ENCODE results near the gene USO1.

The USO1 gene

DNA sequence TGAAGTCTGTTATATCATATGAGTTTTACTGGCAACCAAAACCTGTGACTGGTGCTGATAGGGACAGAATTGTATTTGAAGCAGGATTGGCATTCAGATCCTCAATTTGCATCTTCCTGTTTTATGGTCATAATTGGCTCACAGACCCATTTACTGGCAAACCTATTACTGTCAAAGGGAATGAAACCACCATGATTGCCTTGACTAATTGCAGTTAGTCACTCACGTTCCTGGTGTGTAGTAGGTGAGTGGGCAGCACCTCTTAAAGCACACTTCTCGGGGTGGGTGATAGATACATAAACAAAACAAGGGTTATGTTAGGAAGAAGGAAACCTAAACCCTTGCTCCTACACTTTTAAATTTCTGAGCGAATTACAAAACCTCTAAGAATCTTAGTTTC is 96.8 kb downstream of the USO1 start:
- DNase-seq (ENCODE audit: low read depth, low spot score): no peak
- CTCF ChIA-PET: interaction anchor here (1.1 kb wide), 1 partner anchor 27 kb away, joined by 5 read pairs; no protein-coding TSS in a partner anchor
- TF ChIP-seq, protein P1, sequence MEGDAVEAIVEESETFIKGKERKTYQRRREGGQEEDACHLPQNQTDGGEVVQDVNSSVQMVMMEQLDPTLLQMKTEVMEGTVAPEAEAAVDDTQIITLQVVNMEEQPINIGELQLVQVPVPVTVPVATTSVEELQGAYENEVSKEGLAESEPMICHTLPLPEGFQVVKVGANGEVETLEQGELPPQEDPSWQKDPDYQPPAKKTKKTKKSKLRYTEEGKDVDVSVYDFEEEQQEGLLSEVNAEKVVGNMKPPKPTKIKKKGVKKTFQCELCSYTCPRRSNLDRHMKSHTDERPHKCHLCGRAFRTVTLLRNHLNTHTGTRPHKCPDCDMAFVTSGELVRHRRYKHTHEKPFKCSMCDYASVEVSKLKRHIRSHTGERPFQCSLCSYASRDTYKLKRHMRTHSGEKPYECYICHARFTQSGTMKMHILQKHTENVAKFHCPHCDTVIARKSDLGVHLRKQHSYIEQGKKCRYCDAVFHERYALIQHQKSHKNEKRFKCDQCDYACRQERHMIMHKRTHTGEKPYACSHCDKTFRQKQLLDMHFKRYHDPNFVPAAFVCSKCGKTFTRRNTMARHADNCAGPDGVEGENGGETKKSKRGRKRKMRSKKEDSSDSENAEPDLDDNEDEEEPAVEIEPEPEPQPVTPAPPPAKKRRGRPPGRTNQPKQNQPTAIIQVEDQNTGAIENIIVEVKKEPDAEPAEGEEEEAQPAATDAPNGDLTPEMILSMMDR (IDR thresholded peaks at IDR 0.05; ENCODE audit: insufficient read depth, low read length, missing control alignments): no peak
- POLR2A ChIA-PET: no interaction called here
- H3K4me3 ChIP-seq (ENCODE audit: low read depth, low read length): no peak overlapping the region

DNA sequence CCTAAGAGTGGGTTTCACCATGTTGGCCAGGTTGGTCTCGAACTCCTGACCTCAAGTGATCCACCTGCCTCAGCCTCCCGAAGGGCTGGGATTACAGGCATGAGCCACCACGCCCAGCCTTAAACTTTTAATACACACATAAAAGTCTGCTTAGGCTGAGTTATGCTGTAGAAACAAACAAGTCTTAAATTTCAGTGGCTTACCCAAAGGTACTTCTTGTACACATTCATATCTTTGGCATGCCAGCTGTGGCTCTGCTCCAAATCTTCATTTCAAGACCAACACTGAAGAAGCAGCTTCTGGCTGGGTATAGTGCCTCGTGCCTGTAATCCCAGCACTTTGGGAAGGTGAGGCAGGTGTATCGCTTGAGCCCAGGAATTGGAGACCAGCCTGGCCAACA is 97.6 kb downstream of the USO1 start:
- H3K4me3 ChIP-seq (ENCODE audit: low read depth, low read length): no peak overlapping the region
- TF ChIP-seq, protein P1 (IDR thresholded peaks at IDR 0.05; ENCODE audit: insufficient read depth, low read length, missing control alignments): no peak
- POLR2A ChIA-PET: no interaction called here
- CTCF ChIA-PET: no interaction called here
- DNase-seq (ENCODE audit: low read depth, low spot score): no peak

DNA sequence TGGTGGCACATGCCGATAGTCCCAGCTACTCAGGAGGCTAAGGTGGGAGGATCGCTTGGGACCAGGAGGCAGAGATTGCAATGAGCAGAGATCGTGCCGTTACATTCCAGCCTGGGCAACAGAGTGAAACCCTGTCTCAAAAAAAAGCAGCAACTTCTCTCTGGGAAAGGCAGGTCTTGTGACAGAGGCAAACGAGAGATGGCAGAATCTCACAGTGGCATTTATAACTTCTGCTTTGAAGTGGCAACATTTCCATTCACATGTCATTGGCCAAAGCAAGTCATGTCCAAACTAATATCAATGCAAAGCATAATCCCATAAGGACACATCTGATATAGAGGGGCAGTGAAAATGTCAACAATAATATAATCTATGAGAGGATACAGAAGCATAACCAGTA is 98.0 kb downstream of the USO1 start:
- no peak for DNase-seq (ENCODE audit: low read depth, low spot score)
- POLR2A ChIA-PET: no interaction called here
- TF ChIP-seq, protein P1 (IDR thresholded peaks at IDR 0.05; ENCODE audit: insufficient read depth, low read length, missing control alignments): no peak
- H3K4me3 ChIP-seq (ENCODE audit: low read depth, low read length): no peak overlapping the region
- CTCF ChIA-PET: interaction anchor here (1.3 kb wide), 1 partner anchor 17 kb away, joined by 3 read pairs; no protein-coding TSS in a partner anchor

DNA sequence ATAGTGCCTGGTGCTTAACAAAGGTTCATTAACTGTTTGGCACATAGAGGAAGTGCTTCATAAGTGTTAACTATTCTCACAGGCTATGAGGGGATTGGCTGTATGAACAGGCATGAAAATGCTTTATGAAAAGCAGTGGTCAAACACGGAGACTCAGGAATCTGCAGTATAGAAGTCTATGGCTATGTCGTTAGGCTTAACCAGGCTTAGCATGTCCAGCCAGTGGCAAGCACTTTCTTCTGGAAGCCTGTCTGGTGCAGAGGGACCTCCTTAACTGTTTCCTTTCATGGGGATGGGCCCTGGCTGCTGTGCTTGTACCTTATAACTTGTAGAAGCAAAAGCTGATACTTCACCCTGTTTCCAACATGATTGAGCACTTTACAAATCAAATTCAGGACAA is 99.4 kb downstream of the USO1 start:
- H3K4me3 ChIP-seq (ENCODE audit: low read depth, low read length): no peak overlapping the region
- TF ChIP-seq, protein P1 (IDR thresholded peaks at IDR 0.05; ENCODE audit: insufficient read depth, low read length, missing control alignments): no peak
- ChIA-PET CTCF (interaction anchor here (2.2 kb wide), 1 partner anchor 24 kb away, joined by 8 read pairs; no protein-coding TSS in a partner anchor), POLR2A (no interaction called here)
- no peak for DNase-seq (ENCODE audit: low read depth, low spot score)

DNA sequence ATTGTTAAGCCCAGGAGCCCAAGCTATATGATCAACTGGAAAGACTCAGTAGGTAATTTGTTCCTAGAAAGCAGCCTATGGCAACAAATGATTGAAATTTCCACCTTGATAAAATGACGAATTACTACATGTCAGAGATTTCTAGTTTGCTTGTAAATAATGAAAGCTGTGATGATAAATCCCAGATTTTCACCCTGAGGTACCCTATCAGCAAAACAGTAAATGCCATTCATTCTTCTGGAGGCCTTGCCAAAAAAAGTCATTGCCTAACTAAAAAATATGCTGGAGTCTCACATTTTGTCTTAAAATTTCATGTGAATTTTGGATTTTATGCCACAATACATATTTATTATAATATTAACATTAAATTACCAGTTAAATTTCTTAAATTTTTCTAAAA is 106.5 kb downstream of the USO1 start:
- DNase-seq (ENCODE audit: low read depth, low spot score): no peak
- CTCF ChIA-PET: interaction anchor here (2.0 kb wide), 1 partner anchor 17 kb away, joined by 8 read pairs; no protein-coding TSS in a partner anchor
- POLR2A ChIA-PET: no interaction called here
- TF ChIP-seq, protein P1 (IDR thresholded peaks at IDR 0.05; ENCODE audit: insufficient read depth, low read length, missing control alignments): no peak
- H3K4me3 ChIP-seq (ENCODE audit: low read depth, low read length): no peak overlapping the region

DNA sequence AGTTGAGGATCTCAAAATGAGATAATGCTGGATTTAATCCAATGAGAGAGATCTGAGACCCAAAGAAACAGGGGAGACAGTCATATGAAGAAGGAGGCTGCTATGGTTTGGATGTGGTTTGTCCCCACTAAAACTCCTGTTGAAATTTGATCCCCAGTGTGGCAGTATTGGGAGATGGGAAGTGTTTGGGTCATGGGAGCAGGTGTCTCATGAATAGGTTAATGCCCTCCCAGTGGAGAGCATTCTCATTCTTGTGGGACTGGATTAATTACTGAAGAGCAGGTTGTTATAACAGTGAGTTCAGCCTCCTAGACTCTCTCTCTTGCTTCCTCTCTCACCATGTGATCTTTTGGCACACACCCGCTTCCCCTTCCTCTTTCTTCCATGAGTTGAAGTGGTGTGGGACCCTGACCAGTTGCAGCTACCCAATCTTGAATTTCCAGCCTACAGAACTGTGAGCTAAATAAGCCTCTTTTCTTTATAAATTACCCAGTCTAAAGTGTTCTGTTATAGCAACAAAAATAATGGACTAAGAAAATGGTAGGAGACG is 107.6 kb downstream of the USO1 start:
- TF ChIP-seq, protein P1 (IDR thresholded peaks at IDR 0.05; ENCODE audit: insufficient read depth, low read length, missing control alignments): no peak
- CTCF ChIA-PET: interaction anchor here (0.7 to 2.0 kb wide), 2 partner anchors 16 kb away, joined by 3 to 8 read pairs; no protein-coding TSS in a partner anchor
- H3K4me3 ChIP-seq (ENCODE audit: low read depth, low read length): no peak overlapping the region
- POLR2A ChIA-PET: no interaction called here
- no peak for DNase-seq (ENCODE audit: low read depth, low spot score)
